ENCODE measurements around the gene PRKAG1.

The PRKAG1 gene

DNA sequence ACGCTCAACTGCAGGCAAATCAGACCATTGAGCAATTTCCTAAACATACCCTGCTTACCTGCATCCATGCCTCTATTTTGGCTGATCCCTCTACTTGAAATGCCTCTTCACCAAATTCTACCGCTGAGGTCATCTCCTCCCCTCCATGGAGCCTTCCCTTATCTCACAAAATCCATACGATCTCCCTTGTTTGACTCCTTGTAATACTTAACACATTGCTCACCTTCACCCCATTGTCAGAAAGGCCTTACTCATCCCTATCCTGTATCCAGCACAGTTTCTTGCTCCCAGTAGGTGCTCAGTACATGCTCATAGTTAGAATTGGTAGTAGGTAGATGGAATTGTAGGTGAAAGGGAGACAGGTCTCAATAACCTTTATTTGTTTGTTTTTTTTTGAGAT lies 24.8 kb downstream of the PRKAG1 start:
- TF ChIP-seq, protein P1, sequence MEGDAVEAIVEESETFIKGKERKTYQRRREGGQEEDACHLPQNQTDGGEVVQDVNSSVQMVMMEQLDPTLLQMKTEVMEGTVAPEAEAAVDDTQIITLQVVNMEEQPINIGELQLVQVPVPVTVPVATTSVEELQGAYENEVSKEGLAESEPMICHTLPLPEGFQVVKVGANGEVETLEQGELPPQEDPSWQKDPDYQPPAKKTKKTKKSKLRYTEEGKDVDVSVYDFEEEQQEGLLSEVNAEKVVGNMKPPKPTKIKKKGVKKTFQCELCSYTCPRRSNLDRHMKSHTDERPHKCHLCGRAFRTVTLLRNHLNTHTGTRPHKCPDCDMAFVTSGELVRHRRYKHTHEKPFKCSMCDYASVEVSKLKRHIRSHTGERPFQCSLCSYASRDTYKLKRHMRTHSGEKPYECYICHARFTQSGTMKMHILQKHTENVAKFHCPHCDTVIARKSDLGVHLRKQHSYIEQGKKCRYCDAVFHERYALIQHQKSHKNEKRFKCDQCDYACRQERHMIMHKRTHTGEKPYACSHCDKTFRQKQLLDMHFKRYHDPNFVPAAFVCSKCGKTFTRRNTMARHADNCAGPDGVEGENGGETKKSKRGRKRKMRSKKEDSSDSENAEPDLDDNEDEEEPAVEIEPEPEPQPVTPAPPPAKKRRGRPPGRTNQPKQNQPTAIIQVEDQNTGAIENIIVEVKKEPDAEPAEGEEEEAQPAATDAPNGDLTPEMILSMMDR (IDR thresholded peaks at IDR 0.05; ENCODE audit: low read depth, low read length, missing control alignments), result no peak
- no peak for DNase-seq (ENCODE audit: low read depth)
- H3K4me3 ChIP-seq (ENCODE audit: low read depth, low read length), result no peak overlapping the region

DNA sequence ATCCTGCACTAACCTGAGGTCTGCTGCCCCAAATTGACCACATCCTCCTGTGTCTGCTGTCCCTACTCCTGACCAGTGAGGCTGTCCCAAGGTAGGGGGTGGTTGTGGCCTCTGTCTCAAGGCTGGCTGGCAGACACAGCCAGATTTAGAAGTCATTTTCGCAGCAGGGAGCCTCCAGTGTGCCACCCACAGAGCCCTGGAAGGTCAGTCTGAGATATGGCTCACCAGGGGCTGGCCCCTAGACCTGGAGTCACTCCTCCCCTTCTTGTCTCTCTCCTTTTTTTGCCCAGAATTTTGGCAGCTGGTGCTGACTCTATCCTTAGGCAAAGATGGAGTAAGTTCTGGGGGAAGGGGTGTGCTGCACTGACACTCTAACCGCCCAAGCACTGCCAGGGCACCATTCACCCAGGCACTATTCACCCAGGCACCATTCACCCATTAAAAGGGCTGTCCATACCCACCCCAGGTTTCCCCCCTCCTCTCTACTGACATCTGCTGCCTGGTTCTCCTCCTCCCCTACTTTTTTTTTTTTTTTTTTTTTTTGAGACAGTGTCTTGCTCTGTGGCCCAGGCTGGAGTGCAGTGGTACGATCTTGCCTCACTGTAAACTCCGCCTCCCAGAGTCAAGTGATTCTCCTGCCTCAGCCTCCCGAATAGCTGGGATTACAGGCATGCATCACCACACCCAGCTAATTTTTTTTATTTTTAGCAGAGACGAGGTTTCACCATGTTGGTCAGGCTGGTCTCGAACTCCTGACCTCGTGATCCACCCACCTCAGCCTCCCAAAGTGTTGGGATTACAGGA lies 27.1 kb downstream of the PRKAG1 start:
- TF ChIP-seq, protein P1 (IDR thresholded peaks at IDR 0.05; ENCODE audit: low read depth, low read length, missing control alignments), result no peak
- no peak for DNase-seq (ENCODE audit: low read depth)
- H3K4me3 ChIP-seq (ENCODE audit: low read depth, low read length), result no peak overlapping the region

DNA sequence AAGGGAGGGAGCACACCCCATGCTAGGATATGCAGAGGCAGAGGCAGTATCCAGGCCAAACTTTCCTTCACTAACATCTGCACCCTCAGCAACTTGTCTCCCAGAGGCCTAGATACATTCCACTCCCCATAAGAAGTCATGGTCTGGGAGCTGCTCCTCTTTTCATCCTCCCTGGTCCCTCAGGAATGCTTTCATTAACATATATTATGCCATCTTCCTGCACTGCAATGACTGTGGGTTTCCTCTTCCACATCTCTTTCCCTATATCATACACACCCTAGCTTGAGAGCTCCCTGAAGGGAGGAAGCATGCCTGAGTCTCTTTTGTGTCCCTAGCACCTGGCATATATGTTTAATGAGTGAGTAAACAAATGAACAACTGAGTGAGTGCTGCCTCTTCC lies 28.0 kb downstream of the PRKAG1 start:
- no peak for DNase-seq (ENCODE audit: low read depth)
- TF ChIP-seq, protein P1 (IDR thresholded peaks at IDR 0.05; ENCODE audit: low read depth, low read length, missing control alignments), result no peak
- no peak overlapping the region for H3K4me3 ChIP-seq (ENCODE audit: low read depth, low read length)

DNA sequence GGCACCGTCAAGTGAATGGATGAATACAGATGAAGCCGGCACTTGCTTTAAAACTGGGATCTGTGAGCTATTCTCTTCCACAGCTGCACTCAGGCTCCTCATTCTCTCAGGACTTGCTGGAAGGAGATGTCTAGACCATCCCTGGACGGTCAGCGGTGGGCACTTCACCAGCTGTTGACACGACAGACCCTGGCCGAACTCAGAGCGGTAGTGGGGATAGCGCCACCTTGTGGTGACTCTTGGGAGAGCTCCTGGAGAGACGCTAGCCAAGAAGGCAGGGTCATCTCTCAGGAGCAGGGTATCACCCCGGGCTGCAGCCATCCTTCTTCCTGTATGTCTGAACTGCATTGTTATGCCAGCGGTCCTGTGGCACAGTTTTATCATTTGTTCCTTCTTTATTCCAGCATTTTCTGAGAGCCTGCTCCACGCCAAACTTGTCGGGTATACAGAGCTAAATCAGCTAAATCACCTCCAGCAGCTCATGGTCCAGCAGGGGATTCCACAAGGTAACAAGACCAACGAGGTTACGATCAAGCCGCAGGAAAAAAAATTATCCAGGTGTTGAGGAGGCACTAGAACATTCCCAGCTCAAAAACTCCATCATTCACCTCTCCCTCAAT lies 30.4 kb downstream of the PRKAG1 start:
- H3K4me3 ChIP-seq (ENCODE audit: low read depth, low read length), result no peak overlapping the region
- TF ChIP-seq, protein P1 (IDR thresholded peaks at IDR 0.05; ENCODE audit: low read depth, low read length, missing control alignments), result peak; percentile 96
- DNase-seq (ENCODE audit: low read depth), result no peak

DNA sequence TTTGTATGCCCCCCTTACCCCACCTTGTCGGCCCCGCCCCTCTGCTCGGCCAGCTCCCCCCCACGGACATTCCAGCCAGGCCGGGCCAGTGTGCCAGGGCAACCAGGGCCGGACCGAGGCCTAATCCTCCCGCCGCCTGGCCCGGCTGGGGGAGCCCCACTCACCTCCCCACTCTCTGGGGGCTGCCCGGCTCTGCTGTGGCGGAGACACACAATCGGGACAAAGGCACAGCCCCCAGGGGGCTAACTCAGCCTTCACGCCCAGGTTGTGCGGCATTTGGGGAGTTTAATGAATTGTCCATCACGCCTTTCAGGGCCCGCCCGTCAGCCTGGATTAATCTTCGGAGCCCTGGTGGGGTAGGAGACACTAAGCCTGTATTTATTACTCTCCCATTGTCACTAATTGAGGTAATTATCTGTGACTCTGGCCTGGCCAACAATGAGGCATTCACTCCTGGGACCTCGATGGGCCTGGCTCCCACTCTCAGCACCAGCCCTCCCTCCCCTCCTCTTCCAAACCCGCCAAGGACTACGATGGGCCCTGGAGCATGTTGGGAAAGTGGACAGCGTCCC lies 31.8 kb downstream of the PRKAG1 start:
- TF ChIP-seq, protein P1 (IDR thresholded peaks at IDR 0.05; ENCODE audit: low read depth, low read length, missing control alignments), result no peak
- H3K4me3 ChIP-seq (ENCODE audit: low read depth, low read length), result no peak overlapping the region
- no peak for DNase-seq (ENCODE audit: low read depth)

DNA sequence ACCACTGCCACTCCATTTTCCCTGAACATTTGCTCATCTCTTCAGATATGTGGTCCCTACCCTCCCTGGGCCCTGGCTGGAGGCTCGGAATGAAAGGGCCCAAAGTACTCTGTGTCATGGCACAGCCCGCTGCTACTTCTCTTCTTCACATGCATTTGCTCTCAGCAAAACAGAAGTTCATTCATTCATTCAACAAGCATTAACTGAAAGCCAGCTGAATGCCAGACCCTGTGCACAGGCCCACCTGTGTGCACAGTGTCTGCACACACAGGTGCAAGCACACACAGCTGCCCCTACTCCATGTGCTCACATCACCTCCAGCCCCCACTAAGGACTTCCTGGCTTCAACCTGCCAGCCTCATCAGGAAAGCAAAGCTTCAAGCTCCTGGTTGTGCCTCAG lies 32.7 kb downstream of the PRKAG1 start:
- DNase-seq (ENCODE audit: low read depth), result no peak
- TF ChIP-seq, protein P1 (IDR thresholded peaks at IDR 0.05; ENCODE audit: low read depth, low read length, missing control alignments), result no peak
- no peak overlapping the region for H3K4me3 ChIP-seq (ENCODE audit: low read depth, low read length)
